Activated gamma-delta T cell (primary cell): ENCODE measurements around the gene MCM3AP.

ENCODE experiments used
- DNase-seq: peaks from one replicate; lab custom pipeline; 2025; lab: John Stamatoyannopoulos, UW

The MCM3AP gene

GRCh38 chr21:46273341-46273740 lies 12.1 kb downstream of the MCM3AP start:
- DNase-seq, result no peak

GRCh38 chr21:46269466-46269865 lies 15.9 kb downstream of the MCM3AP start:
- DNase-seq, result no peak

- DNase-seq, result no peak
Measured at GRCh38 chr21:46268371-46268770, 17.0 kb downstream of the MCM3AP start.

GRCh38 chr21:46266946-46267345 lies 18.5 kb downstream of the MCM3AP start:
- no peak for DNase-seq

GRCh38 chr21:46265736-46266525 lies 19.5 kb downstream of the MCM3AP start:
- DNase-seq, result no peak

GRCh38 chr21:46264690-46265144 lies 20.7 kb downstream of the MCM3AP start:
- no peak for DNase-seq

GRCh38 chr21:46264046-46264689 lies 21.2 kb downstream of the MCM3AP start:
- DNase-seq, result no peak

- no peak for DNase-seq
Measured at GRCh38 chr21:46256501-46256994, 28.9 kb downstream of the MCM3AP start.

- DNase-seq, result no peak
Measured at GRCh38 chr21:46255758-46256337, 29.6 kb downstream of the MCM3AP start.

- no peak for DNase-seq
Measured at GRCh38 chr21:46255166-46255565, 30.2 kb downstream of the MCM3AP start.

- DNase-seq, result no peak
Measured at GRCh38 chr21:46254208-46254975, 31.0 kb downstream of the MCM3AP start.

- no peak for DNase-seq
Measured at GRCh38 chr21:46253610-46254124, 31.7 kb downstream of the MCM3AP start.

- DNase-seq, result no peak
Measured at GRCh38 chr21:46252840-46253239, 32.6 kb downstream of the MCM3AP start.

- DNase-seq, result no peak
Measured at GRCh38 chr21:46250146-46250725, 35.2 kb downstream of the MCM3AP start.

GRCh38 chr21:46248827-46249226 lies 36.6 kb downstream of the MCM3AP start:
- DNase-seq, result no peak

- no peak for DNase-seq
Measured at GRCh38 chr21:46248422-46248782, 37.0 kb downstream of the MCM3AP start.

- DNase-seq, result no peak
Measured at GRCh38 chr21:46247699-46248421, 37.6 kb downstream of the MCM3AP start.

- DNase-seq, result no peak
Measured at GRCh38 chr21:46246345-46246744, 39.1 kb downstream of the MCM3AP start.

- no peak for DNase-seq
Measured at GRCh38 chr21:46245213-46245915, 40.0 kb downstream of the MCM3AP start.

GRCh38 chr21:46244602-46245001 lies 40.8 kb downstream of the MCM3AP start:
- DNase-seq, result no peak
